HUES6 (cell line): ENCODE data around the gene ERBB4.

Experiments
- H3K27ac ChIP-seq: 2 replicates; pipeline ENCODE4 v1.7.0; 2013; ENCODE audit warnings: low read depth, mild to moderate bottlenecking, low read length, inconsistent platforms
- H3K27me3 ChIP-seq: 2 replicates; pipeline ENCODE4 v1.6.1; 2013; ENCODE audit warnings: low read length; ENCODE audit not compliant: control insufficient read depth, insufficient read depth
- H3K36me3 ChIP-seq: 2 replicates; pipeline ENCODE4 v1.6.1; 2013; ENCODE audit warnings: low read length; ENCODE audit not compliant: control insufficient read depth, insufficient read depth
- H3K4me1 ChIP-seq: 2 replicates; pipeline ENCODE4 v1.6.1; 2013; ENCODE audit warnings: low read length; ENCODE audit not compliant: control insufficient read depth, insufficient read depth
- H3K4me3 ChIP-seq: 2 replicates; pipeline ENCODE4 v1.5.1; 2013; ENCODE audit warnings: low read depth, low read length
- H3K9ac ChIP-seq: one replicate; pipeline ENCODE4 v1.6.1; 2013; ENCODE audit warnings: mild to moderate bottlenecking, low read length
- H3K9me3 ChIP-seq: 2 replicates; pipeline ENCODE4 v1.6.1; 2013; ENCODE audit warnings: low read depth, low read length; ENCODE audit not compliant: control insufficient read depth, insufficient read depth

The ERBB4 gene

DNA sequence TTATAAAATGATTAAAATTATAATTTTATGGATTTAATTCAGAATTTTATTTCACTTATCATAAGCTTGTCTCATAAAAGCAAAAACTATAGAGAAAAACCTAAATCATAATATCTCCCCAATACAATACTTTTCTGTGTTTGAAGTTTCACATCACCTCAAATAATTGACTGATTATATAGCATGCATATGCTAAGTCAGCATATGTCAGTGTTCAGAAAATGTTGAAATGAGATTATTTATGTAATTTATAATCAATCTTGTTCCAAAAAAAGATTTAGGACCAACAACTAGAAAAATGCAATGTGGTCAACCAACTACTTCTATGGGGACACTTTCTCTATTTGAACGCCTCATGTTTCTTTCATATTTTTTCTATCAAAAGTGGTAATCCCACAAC is 1079.6 kb downstream of the ERBB4 start:
- Histone ChIP-seq H3K4me1 (peaks cover 13% of the 10 kb centered on the region), H3K4me3 (no peak overlapping the region), H3K36me3 (no peaks in the 10 kb centered on the region), H3K9ac (no peak overlapping the region), H3K27ac (no peak overlapping the region), H3K9me3 (no peaks in the 10 kb centered on the region), H3K27me3 (no peaks in the 10 kb centered on the region)

DNA sequence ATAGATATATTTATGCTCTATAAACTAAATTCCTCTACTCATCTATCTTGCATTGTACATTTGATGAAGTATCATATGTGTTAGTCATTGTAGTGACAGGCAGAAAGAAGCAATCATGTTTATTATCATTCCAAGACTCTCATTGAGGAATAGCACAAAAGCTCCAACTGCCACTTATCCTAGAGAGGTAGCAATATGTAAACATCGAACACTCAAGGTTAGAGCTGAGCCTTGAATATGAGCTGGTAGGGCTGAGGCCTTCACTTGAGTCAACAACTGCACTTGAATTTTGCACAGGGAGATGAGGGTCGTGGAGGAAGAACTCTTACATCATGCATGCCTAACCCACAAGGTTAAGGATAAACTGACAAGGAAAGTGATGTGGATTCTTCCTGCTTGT is 1081.3 kb downstream of the ERBB4 start:
- Histone ChIP-seq H3K27me3 (no peaks in the 10 kb centered on the region), H3K9ac (no peak overlapping the region), H3K4me3 (no peak overlapping the region), H3K4me1 (peaks cover 5% of the 10 kb centered on the region), H3K27ac (no peak overlapping the region), H3K9me3 (no peaks in the 10 kb centered on the region), H3K36me3 (no peaks in the 10 kb centered on the region)

DNA sequence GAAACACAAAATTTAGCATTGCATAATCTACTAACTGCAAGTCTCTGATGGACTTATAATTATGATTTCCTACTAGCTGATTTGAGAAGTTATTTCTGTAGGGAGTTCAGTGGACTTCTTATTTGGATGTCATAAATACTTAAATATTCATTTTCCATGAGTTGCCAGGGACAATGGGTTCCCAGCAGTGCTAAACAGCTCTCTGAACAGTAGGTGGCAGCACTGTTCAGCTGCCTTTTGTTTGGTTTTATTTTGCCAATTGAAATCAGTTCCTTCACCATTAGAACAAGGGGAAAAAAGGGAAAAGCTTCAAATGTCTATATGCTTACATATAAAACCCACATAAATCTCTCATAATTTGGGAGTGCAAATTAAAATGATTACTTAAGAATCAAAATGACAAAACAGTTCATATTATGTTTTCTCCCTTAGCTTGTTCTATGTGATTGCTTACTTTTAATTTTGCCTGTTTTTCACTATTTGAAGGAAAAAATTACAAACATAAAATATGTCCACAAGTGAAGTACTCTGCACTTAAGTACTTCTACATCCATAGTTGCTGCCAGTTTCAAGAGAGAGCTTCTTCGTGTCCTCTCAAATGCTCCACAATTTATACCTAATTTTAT is 1083.3 kb downstream of the ERBB4 start:
- no peak overlapping the region for H3K27ac ChIP-seq
- no peaks in the 10 kb centered on the region for H3K9me3 ChIP-seq
- H3K36me3 ChIP-seq: no peaks in the 10 kb centered on the region
- H3K9ac ChIP-seq: no peak overlapping the region
- peaks cover 5% of the 10 kb centered on the region for H3K4me1 ChIP-seq
- no peaks in the 10 kb centered on the region for H3K27me3 ChIP-seq
- no peak overlapping the region for H3K4me3 ChIP-seq

DNA sequence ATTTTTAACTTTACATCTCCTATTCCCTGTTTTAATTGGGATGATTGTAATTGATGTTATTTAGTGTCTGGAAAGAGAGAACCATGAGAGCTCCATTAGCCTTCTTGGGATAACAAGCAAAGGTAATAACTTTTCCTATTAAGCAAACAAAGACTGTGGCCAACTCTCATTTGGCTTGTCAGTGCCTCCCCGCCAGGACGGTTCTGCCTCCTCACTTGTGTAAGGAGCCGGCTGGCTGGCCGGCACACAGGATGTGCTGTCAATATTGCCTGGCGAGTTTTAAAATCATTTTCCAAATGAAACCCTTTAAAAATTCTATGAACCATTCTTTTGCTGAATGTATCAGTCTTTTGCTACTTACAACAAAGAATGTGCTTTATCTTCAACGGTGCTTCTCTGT is 1083.9 kb downstream of the ERBB4 start:
- no peak overlapping the region for H3K9ac ChIP-seq
- no peak overlapping the region for H3K27ac ChIP-seq
- H3K9me3 ChIP-seq: no peaks in the 10 kb centered on the region

DNA sequence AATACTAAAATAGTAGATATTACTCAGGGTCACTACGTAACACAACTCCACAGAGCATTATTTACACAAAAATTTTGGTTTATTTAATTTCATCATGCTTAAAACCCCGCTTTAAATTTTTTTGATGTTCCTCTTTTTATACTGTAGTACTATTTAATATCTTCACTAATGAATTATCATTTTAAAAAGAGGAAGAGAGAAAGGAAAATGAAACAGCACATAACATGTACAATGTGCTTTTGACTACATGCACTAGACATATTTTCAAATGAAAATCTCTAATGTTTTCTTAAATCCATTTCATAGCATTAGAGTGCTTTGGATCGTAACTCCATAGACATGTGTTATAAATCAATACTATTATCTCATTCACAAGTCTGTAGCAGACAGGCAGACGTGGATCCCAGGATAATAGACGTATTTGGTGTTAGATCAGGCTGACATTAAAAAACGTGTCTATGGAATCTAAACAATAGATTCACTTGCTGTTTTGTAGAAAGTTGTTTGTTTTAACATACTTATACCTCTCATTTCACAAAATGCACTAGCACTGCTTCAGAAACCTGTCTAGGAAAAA is 1085.2 kb downstream of the ERBB4 start:
- no peak overlapping the region for H3K9ac ChIP-seq

More for the DNA sequence above, 1083.9 kb downstream of the ERBB4 start:
- H3K4me1 ChIP-seq: peaks cover 5% of the 10 kb centered on the region
- H3K36me3 ChIP-seq: no peaks in the 10 kb centered on the region
- no peaks in the 10 kb centered on the region for H3K27me3 ChIP-seq
- no peak overlapping the region for H3K4me3 ChIP-seq

DNA sequence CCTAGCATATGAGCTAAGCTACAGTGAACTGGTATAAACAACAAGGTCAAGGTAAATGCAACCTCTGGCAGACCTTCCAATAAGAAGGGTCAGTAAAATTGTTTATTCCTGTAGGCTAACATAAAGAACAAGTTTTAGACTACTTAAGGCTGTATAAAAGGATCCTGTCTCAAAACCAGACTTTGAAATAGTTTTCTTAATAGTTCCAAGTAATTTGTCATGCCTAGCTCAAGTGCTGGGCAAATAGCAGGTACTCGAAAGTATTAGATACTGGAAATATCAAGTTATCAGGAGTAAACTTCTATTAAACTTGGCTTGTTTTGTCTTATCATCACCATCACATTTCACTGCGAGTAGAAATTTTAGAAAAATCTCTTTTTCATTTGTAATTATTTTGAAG is 1087.0 kb downstream of the ERBB4 start:
- Histone ChIP-seq H3K27ac (no peak overlapping the region), H3K4me1 (peaks cover 5% of the 10 kb centered on the region), H3K9ac (no peak overlapping the region), H3K36me3 (no peaks in the 10 kb centered on the region), H3K4me3 (no peak overlapping the region), H3K27me3 (no peaks in the 10 kb centered on the region), H3K9me3 (no peaks in the 10 kb centered on the region)

More for the DNA sequence above, 1085.2 kb downstream of the ERBB4 start:
- Histone ChIP-seq H3K36me3 (no peaks in the 10 kb centered on the region), H3K9me3 (no peaks in the 10 kb centered on the region), H3K27me3 (no peaks in the 10 kb centered on the region), H3K4me1 (peaks cover 5% of the 10 kb centered on the region), H3K27ac (no peak overlapping the region), H3K4me3 (no peak overlapping the region)

DNA sequence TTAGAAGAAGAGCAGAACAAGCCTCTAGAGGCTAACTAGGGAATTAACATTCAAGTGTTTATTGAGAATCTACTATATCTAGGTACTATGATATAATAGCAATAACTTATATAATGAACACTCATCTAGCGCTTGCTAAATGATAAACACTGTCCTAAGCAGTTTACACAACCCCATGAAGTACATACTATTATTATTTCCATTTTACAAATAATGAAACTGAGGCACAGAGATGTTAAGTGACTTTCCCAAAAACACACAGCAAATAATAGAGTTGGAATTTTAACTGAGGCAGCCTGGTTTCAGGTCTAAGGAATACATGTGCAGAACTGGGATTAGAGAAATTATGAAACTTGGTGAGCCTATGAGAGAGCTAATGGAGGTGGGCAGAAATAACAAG is 1088.8 kb downstream of the ERBB4 start:
- H3K4me3 ChIP-seq: no peak overlapping the region
- no peaks in the 10 kb centered on the region for H3K36me3 ChIP-seq
- peaks cover 1% of the 10 kb centered on the region for H3K4me1 ChIP-seq
- H3K9ac ChIP-seq: no peak overlapping the region
- H3K9me3 ChIP-seq: no peaks in the 10 kb centered on the region
- H3K27ac ChIP-seq: no peak overlapping the region
- no peaks in the 10 kb centered on the region for H3K27me3 ChIP-seq

DNA sequence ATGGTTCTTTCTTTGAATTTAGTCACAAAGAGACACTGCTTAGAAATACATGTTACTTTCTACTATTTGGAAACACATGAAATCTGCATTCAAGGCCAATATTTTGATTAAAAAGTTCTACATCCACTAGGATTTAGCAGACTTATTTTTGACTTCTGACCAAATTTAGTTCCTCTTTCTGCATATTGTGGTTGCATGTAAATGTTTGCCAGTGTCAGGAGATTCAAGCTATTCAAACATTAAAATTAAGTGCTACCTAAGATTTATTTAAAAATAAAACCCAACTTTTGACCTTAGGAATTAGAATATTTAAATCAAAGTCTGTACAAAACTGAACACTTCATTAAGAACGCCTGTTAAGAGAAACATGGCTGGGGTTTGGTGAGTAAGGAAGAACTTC is 1091.1 kb downstream of the ERBB4 start:
- H3K27ac ChIP-seq: no peak overlapping the region
- H3K27me3 ChIP-seq: no peaks in the 10 kb centered on the region
- H3K36me3 ChIP-seq: no peaks in the 10 kb centered on the region
- H3K9ac ChIP-seq: no peak overlapping the region
- H3K9me3 ChIP-seq: no peaks in the 10 kb centered on the region
- H3K4me1 ChIP-seq: no peaks in the 10 kb centered on the region
- H3K4me3 ChIP-seq: no peak overlapping the region

DNA sequence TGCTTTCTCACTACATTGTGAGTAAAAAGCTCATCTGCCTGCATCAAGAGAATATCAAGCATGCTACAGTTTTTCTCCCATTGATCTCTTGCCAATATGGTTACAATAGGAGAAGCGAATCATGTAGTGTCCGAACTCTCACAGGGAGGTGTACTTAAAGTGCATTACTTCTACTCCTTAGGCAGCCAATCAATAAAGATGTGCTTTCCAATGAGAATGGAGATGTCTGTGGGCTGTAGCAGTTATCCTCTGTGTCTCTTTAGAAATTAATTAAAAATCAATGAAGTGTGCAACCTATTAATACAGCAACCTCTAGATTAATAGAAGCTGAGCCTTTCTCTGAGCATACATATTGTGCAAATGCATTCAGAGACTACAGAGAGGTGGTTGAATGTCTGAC is 1098.5 kb downstream of the ERBB4 start:
- Histone ChIP-seq H3K4me1 (no peaks in the 10 kb centered on the region; the same call in 1 of the 2 replicates), H3K4me3 (no peak overlapping the region), H3K27me3 (no peaks in the 10 kb centered on the region), H3K36me3 (no peaks in the 10 kb centered on the region), H3K9ac (no peak overlapping the region), H3K27ac (no peak overlapping the region), H3K9me3 (no peaks in the 10 kb centered on the region; the same call in 1 of the 2 replicates)

DNA sequence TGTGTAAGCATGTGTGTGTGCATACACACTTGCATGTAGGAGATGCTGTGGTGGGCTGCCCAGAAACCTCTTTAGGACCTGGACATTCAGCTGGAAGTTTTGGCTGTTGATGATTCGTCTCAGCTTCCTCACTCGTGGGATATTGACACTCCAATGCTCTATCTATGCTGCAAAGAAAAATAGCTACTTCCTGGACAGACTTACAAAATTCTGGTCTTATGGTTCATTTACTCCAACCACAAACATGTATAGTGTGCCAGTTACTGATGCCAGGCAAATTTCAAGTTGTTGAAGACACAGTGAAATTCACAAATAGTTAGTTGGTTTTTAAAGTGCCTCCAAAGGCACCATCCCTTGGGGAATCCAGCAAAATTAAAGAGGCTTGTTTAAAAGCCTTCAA is 1099.6 kb downstream of the ERBB4 start:
- H3K27ac ChIP-seq: no peak overlapping the region
- no peaks in the 10 kb centered on the region for H3K27me3 ChIP-seq
- H3K4me3 ChIP-seq: no peak overlapping the region
- H3K9me3 ChIP-seq: no peaks in the 10 kb centered on the region; the same call in 1 of the 2 replicates
- no peaks in the 10 kb centered on the region; the same call in 1 of the 2 replicates for H3K4me1 ChIP-seq
- H3K9ac ChIP-seq: no peak overlapping the region
- no peaks in the 10 kb centered on the region for H3K36me3 ChIP-seq

DNA sequence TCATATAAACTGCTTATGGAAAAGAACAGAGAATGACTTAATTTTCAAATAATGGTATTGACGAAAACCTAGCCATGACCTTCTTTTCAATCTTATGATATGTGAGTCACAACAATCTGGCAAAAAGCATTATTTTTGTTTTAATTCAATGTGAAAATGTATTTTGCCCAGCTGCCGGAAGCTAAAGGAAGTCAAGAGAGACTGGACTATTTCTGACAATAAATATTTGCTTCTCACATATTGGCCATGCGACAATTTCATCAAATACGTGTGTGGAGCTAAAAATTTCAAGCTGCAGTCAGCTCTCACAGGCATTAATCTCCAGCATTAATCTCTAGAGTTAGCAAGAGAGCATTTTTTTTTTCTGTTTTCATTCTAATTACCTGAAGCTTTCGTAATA is 1101.2 kb downstream of the ERBB4 start:
- no peak overlapping the region for H3K9ac ChIP-seq
- H3K4me1 ChIP-seq: no peaks in the 10 kb centered on the region; the same call in 1 of the 2 replicates
- no peaks in the 10 kb centered on the region for H3K27me3 ChIP-seq

More for the DNA sequence above, 1101.2 kb downstream of the ERBB4 start:
- Histone ChIP-seq H3K4me3 (no peak overlapping the region), H3K27ac (no peak overlapping the region), H3K36me3 (no peaks in the 10 kb centered on the region), H3K9me3 (no peaks in the 10 kb centered on the region; the same call in 1 of the 2 replicates)
